Brain microvascular endothelial cell (primary cell): Measurements from ENCODE around the gene USP43.

Source experiments
- DNase-seq: peaks from one replicate; pipeline ENCODE4 v3.0.0-alpha.2; 2020
- H3K27ac ChIP-seq: fragments of 250-450 bp; sonication (Bioruptor Pico); 2 replicates; pipeline ENCODE4 v1.5.1; 2020; ENCODE audit warnings: mild to moderate bottlenecking, moderate library complexity
- H3K27me3 ChIP-seq: fragments of 250-450 bp; sonication (Bioruptor Pico); replicated peaks from 2 replicates; pipeline ENCODE4 v1.5.1; 2020; ENCODE audit warnings: mild to moderate bottlenecking
- H3K36me3 ChIP-seq: fragments of 250-450 bp; sonication (Bioruptor Pico); replicated peaks from 2 replicates; pipeline ENCODE4 v1.5.1; 2020; ENCODE audit warnings: mild to moderate bottlenecking
- H3K4me3 ChIP-seq: 2 replicates; pipeline ENCODE4 v1.5.1; 2011; ENCODE audit warnings: low read depth, mild to moderate bottlenecking, control low read depth, low read length, moderate library complexity
- in situ Hi-C: cut with HindIII; loops from 2 replicates; pipeline ENCODE4 v1.10.0; 2017; ENCODE audit warnings: low sequenced_read_pairs, low pct_ligation_motif_present
- TF ChIP-seq, protein P1 (sequence below): IDR thresholded peaks from 2 replicates; pipeline ENCODE4 v1.5.1; 2011; ENCODE audit warnings: low read depth, mild to moderate bottlenecking, moderate library complexity, low read length, control low read depth, inconsistent platforms; ENCODE audit errors: missing control alignments

The USP43 gene

DNA sequence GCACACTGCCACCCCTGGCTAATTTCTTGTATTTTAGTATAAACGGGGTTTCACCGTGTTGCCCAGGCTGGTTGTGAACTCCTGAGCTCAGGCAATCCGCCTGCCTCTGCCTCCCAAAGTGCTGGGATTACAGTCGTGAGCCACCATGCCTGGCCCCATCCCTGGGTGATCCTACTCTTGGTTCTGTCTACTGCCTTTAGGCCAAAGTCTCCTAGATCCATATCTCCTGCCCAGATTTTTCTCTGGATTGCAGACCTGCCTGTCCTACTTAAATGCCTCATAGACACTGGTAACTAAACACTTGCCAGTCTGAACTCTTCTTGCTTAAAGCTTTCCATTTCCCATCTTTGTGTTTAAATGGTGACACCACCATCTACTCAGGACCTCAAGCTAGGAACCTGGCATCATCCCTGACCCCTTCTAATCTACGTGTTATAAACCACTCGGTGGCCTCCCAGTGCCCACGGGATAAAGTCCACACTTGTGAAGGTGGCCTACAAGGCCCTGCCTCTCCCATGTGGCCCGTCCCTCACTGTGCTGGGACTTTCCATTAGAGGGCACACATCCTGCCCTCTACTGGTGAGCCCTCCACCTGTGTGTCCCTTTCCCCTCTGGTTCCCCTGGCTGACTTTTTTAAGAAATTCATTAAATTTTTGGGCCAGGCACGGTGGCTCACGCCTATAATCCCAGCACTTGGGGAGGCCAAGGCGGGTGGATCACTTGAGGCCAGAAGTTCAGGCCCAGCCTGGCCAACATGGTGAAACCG, 51.1 kb downstream of the USP43 start:
- in situ Hi-C loops: no loop called here
- Histone ChIP-seq H3K27me3 (no peaks in the 10 kb centered on the region), H3K27ac (no peak overlapping the region), H3K4me3 (no peak overlapping the region), H3K36me3 (no peaks in the 10 kb centered on the region)
- TF ChIP-seq, protein P1, sequence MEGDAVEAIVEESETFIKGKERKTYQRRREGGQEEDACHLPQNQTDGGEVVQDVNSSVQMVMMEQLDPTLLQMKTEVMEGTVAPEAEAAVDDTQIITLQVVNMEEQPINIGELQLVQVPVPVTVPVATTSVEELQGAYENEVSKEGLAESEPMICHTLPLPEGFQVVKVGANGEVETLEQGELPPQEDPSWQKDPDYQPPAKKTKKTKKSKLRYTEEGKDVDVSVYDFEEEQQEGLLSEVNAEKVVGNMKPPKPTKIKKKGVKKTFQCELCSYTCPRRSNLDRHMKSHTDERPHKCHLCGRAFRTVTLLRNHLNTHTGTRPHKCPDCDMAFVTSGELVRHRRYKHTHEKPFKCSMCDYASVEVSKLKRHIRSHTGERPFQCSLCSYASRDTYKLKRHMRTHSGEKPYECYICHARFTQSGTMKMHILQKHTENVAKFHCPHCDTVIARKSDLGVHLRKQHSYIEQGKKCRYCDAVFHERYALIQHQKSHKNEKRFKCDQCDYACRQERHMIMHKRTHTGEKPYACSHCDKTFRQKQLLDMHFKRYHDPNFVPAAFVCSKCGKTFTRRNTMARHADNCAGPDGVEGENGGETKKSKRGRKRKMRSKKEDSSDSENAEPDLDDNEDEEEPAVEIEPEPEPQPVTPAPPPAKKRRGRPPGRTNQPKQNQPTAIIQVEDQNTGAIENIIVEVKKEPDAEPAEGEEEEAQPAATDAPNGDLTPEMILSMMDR: no peak
- DNase-seq: no peak

DNA sequence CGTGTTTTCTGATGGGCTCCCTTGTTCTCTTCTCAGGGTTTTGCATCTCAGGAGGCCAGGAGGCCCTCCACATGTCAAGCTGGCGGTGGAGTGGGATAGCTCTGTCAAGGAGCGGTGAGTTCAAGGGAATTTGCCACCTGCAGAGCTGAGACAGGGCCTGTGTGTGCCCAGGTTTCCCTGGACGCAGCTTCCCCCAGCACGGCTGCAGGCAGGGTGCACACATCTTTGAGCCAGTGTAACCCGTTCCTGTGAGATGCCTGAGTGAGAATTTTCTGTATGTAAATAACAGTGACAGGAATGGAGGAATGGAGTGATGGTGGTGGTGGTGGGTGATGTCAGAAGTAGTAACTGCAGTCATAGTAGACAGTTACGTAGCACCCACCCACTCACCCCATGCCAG, 54.8 kb downstream of the USP43 start:
- Histone ChIP-seq H3K27me3 (no peaks in the 10 kb centered on the region), H3K4me3 (no peak overlapping the region), H3K27ac (no peak overlapping the region), H3K36me3 (no peaks in the 10 kb centered on the region)
- TF ChIP-seq, protein P1: no peak
- in situ Hi-C loops: no loop called here
- DNase-seq: no peak

DNA sequence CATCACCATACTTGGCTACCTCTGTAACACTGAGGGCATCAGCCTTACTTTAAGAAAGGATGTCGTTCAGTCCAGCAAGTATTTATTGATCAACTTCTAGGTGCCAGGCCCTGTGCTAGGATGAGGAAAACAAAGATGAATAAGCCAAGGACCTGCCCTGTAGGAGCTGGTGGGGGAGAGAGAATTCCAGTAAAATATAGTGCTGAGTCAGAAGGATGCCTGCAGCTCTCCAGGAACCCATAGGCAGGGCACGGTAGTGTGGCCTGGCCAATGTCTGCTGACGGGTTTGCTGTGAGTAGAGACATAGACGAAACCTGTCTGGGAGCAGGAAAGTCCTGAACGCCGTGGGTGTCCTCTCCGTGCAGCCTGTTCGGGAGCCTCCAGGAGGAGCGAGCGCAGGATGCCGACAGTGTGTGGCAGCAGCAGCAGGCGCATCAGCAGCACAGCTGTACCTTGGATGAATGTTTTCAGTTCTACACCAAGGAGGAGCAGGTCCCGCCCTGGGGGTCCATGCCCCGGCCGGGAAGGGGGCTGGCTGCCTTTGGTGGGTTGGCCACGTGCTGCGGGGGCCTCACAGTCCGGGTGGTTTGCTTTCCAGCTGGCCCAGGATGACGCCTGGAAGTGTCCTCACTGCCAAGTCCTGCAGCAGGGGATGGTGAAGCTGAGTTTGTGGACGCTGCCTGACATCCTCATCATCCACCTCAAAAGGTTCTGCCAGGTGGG, 55.6 kb downstream of the USP43 start:
- Histone ChIP-seq H3K4me3 (no peak overlapping the region), H3K27ac (no peak overlapping the region), H3K27me3 (no peaks in the 10 kb centered on the region), H3K36me3 (no peaks in the 10 kb centered on the region)
- in situ Hi-C loops: no loop called here
- DNase-seq: no peak
- TF ChIP-seq, protein P1: no peak

DNA sequence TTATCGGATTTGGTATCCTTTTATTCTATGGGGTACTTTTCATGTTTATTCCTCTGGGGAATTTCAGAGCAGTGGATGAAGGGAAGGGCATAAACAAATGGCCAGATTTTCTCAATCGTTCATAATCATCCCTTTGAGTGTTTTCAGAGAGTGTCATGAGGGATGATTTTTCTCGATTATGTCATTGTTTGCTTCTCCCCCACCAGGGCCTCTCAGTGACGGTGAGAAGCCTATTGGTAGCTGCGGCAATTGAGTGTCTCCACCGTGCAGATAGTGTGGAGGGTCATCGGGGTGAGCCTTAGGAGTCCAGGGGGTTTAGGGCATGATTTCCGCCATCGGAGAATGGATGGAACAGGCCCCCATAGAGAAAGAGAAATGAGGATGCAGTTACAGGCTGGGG, 57.2 kb downstream of the USP43 start:
- in situ Hi-C loops: no loop called here

DNA sequence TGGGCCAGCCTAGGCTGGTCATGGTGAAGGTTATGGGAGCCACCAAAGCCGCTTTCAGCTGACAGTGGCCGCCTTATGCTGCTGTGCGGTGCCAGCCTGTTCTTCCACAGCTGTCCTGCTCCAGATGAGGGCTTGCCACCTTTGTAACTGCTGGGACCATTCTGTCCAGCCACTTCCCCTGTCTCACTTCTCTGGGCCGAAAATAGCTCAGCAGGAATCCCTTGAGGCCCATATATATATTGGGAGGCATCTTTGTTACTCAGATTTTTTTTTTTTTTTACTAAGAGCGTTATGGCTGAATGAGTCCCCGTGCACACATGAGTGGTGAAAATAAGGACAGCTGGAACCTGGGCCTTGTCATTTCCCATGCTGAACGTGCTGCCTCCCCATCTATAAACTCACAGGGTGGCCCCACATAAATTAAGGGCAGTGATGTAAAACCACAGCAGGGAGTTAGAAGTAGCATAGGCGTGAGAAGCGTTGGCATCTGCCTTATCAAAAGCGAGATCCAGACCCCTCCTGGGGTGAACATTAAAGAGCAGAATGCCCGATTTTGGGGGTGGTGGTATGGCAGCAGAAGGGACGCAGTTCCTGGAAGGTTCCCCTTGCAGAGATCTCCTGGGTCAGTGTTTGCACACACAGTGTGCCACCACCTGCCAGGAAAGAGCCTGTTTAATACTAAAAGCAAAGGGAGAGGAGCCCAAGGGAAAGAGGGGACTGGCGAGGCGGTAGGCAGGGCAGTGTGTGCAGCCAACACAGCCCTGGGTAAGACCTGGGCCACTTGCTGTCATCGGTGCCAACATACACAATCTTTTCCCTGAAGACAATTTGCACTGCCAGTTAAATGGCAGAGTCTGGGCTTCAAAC, 57.8 kb downstream of the USP43 start:
- Histone ChIP-seq H3K27me3 (no peaks in the 10 kb centered on the region), H3K27ac (no peak overlapping the region), H3K4me3 (no peak overlapping the region), H3K36me3 (no peaks in the 10 kb centered on the region)
- in situ Hi-C loops: no loop called here
- TF ChIP-seq, protein P1: no peak
- no peak for DNase-seq

More for the DNA sequence above, 57.2 kb downstream of the USP43 start:
- TF ChIP-seq, protein P1: no peak
- Histone ChIP-seq H3K27me3 (no peaks in the 10 kb centered on the region), H3K4me3 (no peak overlapping the region), H3K36me3 (no peaks in the 10 kb centered on the region), H3K27ac (no peak overlapping the region)
- no peak for DNase-seq
